GM12874 (cell line): ENCODE results near the gene VMAC.

Source experiments
- TF ChIP-seq, protein P1 (sequence below): IDR thresholded peaks from 2 replicates; pipeline ENCODE4 v1.5.1; 2011; ENCODE audit warnings: low read depth, mild to moderate bottlenecking, control low read depth, low read length, moderate library complexity; ENCODE audit not compliant: insufficient read depth

Gene VMAC

DNA sequence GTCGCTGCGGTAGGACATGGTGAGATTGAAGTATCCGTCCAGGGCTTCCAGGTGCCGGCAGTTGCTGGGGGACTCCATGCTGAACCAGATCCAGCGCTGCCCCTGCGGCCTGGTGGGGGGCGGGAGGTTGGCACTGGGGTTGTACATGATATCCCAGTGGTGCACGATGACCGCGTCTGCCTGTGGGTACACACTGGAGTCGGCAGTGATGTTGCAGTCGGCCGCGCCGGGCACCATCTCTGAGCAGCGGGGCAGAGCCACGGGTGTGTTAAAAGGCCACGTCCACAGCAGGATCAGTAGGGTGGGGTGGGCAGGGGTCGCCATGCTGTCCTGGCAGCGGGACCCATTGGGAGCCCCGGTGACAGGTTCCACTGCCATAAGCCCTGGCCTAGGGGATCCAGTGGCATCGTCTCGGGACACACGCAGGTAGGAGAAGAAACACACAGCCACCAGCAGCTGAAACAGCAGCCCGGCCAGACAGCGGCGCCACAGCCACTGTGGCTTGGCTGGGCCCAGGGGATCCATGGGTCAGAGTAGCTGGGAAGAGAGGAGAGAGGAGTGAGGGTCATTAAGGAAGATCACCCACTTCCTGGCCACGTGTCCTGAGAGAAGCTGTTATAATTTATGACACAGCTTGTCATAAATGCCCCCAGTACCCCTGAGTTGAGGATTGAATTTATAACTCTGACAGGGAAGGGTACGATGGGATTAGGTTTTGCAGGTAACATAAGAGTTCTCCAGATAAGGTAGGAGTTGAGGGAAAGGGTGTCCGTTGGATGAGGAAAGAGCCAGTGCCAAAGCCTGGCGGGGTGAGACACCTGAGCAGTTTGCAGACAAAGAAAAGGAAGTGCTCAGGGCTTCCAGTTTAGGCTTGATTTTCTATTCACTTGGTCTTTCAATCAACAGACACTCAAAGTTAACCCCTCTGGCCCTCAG lies 37.2 kb upstream of the VMAC start:
- TF ChIP-seq, protein P1, sequence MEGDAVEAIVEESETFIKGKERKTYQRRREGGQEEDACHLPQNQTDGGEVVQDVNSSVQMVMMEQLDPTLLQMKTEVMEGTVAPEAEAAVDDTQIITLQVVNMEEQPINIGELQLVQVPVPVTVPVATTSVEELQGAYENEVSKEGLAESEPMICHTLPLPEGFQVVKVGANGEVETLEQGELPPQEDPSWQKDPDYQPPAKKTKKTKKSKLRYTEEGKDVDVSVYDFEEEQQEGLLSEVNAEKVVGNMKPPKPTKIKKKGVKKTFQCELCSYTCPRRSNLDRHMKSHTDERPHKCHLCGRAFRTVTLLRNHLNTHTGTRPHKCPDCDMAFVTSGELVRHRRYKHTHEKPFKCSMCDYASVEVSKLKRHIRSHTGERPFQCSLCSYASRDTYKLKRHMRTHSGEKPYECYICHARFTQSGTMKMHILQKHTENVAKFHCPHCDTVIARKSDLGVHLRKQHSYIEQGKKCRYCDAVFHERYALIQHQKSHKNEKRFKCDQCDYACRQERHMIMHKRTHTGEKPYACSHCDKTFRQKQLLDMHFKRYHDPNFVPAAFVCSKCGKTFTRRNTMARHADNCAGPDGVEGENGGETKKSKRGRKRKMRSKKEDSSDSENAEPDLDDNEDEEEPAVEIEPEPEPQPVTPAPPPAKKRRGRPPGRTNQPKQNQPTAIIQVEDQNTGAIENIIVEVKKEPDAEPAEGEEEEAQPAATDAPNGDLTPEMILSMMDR, result no peak

DNA sequence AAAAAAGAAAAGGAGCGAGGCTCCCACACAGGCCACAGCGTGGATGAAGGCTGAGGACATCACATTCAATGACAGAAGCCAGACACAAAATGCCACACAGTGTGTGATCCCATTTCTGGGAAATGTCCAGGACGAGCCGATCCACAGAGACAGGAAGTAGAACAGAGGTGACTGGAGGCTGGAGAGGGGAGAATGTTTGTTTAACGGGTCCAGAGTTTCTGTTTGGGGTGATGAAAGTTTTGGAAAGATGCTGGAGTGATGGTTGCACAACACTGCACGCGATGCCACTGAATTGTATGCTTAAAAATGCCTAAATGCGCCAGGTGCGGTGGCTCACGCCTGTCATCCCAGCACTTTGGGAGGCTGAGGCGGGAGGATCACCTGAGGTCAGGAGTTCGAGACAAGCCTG lies 33.7 kb upstream of the VMAC start:
- TF ChIP-seq, protein P1, result no peak

DNA sequence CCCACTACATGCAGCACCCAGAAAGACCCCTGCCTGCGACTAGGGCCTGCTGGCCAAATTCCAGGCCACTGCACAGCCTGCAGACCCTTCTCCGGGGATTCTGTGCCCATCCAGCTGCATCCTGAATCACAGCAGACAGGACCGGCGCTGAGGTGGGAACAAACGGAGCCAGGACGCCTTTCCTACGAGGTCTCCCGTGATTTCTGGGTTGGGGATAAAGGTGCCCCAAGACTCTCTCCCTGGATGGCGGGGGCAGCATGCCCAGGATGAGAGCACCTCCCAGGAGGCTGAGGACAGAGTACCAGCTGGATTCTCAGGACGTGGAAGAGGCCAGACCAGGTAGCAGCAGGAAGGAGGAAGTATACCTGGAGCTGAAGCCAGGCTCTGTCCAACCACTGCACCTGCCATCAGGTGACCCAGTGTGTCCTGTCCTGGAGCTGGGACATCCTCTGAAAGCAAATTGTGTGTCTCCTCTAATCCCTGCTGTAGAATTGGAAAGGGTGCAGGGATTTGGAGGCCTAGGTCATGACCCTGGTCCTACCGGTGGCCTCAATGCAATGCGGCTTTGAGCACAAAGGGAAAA lies 31.0 kb upstream of the VMAC start:
- TF ChIP-seq, protein P1, result no peak

DNA sequence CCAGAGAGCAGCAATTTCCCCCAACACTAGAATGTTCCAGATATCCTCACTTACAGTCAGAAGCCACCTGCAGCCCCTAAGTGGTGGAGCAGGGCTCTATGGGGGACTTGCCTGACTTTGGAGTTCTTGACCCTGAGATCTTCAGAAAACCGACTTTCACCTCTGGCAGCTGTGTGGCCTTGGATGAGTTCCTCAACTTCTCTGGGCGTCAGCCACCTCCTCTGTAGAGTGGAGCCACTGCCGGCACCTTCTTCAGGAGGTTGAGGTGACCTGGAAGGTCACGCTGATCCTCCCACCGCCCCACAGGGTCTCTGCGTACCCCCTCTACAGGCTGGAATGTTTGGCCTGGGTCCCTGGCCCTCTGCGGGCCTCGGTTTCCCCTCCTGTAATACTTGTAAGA lies 27.2 kb upstream of the VMAC start:
- TF ChIP-seq, protein P1, result no peak

DNA sequence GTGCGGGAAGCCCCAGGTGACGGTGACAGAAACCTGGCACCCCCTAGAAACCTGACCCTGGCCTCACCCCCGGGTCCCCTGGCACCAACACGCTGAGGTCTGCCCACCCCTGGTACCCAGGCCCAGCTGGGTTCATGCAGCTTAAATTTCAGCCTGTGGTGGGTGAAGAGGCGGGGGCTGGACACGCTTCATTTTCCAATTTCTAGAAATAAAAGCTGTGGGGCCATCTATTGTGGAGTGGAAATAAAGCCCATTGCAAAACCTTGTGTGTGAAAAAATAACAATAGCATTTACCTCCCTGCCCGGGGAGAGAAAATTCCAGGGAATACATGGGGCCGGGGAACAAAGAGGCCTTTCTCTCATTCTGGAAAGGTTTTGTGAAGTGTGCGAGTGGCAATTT lies 26.8 kb upstream of the VMAC start:
- TF ChIP-seq, protein P1, result no peak

DNA sequence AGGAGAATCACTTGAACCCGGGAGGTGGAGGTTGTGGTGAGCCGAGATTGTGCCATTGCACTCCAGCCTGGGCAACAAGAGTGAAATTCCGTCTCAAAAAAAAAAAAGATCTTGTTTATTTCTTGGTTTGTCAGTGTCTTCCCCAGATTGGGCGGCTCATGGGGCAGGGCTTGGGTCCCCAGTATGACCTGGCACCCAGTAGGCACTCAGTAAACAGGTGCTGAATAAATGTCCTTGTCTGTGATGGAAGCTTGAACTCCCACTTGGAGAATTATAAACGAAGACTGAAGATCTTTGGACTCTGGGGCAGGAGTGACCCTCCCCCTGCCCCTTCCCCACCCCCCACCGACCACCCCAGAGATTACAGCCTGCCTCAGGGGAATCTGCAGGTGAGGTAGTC lies 24.5 kb upstream of the VMAC start:
- TF ChIP-seq, protein P1, result no peak

DNA sequence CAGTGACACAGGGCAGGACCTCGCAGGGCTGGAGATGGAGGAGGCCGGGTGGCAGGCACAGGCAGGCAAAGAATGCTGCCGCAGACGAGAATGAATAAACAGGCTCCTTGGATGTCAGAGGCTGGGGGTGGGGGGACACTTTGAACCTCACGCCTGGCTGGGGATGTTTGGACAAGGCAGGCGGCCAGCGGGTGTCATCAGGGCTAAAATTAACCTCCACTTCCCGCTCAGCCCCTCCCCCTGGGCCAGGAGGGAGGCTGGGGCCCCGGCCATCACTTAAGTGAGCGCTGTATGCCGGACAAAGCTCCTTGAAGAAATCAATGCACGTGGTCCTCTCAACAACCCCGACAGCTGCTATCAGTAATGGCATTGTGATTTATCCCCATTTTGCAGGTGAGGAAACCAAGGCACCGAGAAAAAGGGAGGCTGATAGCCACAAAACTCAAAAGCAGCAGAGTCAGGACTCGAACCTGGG lies 24.0 kb upstream of the VMAC start:
- TF ChIP-seq, protein P1, result no peak
